Keratinocyte (primary cell): ENCODE data around the gene FAM219B. TPM values are rescaled to one million over a fixed set of nuclear protein-coding genes. Genes with fewer than 3 reads are reported as not detected.

Experiments used
- DNase-seq: peaks from one replicate; pipeline ENCODE4 v3.0.0-alpha.2; 2011; ENCODE audit warnings: low read depth, missing footprints, low spot score
- FAIRE-seq: peaks from 2 replicates; lab custom pipeline; 2011; peaks lifted over from hg19 to GRCh38; lab: Jason Lieb, UNC
- H2AFZ ChIP-seq: 2 replicates; pipeline ENCODE4 v1.6.0; 2012; ENCODE audit warnings: low read length, control low read depth, inconsistent platforms; ENCODE audit not compliant: control insufficient read depth
- H3K27ac ChIP-seq: 2 replicates; pipeline ENCODE4 v1.5.1; 2011; ENCODE audit warnings: low read length; ENCODE audit not compliant: control insufficient read depth, insufficient read depth
- H3K27me3 ChIP-seq: 3 replicates; pipeline ENCODE4 v1.6.0; 2011; ENCODE audit warnings: low read length; ENCODE audit not compliant: control insufficient read depth, insufficient read depth; ENCODE audit errors: extremely low read depth
- H3K36me3 ChIP-seq, 2 experiments: 2 replicates in 1 of 2; 3 replicates in 1 of 2; pipeline ENCODE4 v1.5.1; 2011; ENCODE audit warnings: low read length in 2 of 2, mild to moderate bottlenecking in 1 of 2; ENCODE audit not compliant: control insufficient read depth in 2 of 2, insufficient read depth in 2 of 2; ENCODE audit errors: extremely low read depth in 1 of 2
- H3K4me1 ChIP-seq: 3 replicates; pipeline ENCODE4 v1.5.1; 2011; ENCODE audit warnings: low read length; ENCODE audit not compliant: control insufficient read depth, insufficient read depth; ENCODE audit errors: extremely low read depth
- H3K4me2 ChIP-seq: 3 replicates; pipeline ENCODE4 v1.6.0; 2011; ENCODE audit warnings: low read depth, low read length; ENCODE audit not compliant: control insufficient read depth, insufficient read depth; ENCODE audit errors: extremely low read depth
- H3K4me3 ChIP-seq, 3 experiments: fragments of 200-600 bp in 1 of 3; sonication (generic) in 1 of 3; 2 replicates in 2 of 3; 3 replicates in 1 of 3; pipeline ENCODE4 v1.5.1; 2011 to 2016; ENCODE audit warnings: low read length in 3 of 3, mild to moderate bottlenecking in 3 of 3, control low read depth in 2 of 3, inconsistent platforms in 1 of 3, low read depth in 1 of 3, mixed read lengths in 1 of 3, mixed run types in 1 of 3, moderate library complexity in 1 of 3; ENCODE audit not compliant: control insufficient read depth in 2 of 3, insufficient read depth in 2 of 3; ENCODE audit errors: extremely low read depth in 1 of 3
- H3K79me2 ChIP-seq: 2 replicates; pipeline ENCODE4 v1.6.0; 2012; ENCODE audit warnings: low read length; ENCODE audit not compliant: control insufficient read depth, insufficient read depth
- H3K9ac ChIP-seq: 3 replicates; pipeline ENCODE4 v1.6.0; 2011; ENCODE audit warnings: low read length; ENCODE audit not compliant: control insufficient read depth, insufficient read depth; ENCODE audit errors: extremely low read depth
- H3K9me1 ChIP-seq: 3 replicates; pipeline ENCODE4 v1.6.0; 2011; ENCODE audit warnings: low read length; ENCODE audit not compliant: control insufficient read depth, insufficient read depth; ENCODE audit errors: extremely low read depth
- H3K9me3 ChIP-seq: 2 replicates; pipeline ENCODE4 v1.5.1; 2012; ENCODE audit warnings: low read depth, low read length; ENCODE audit not compliant: control insufficient read depth
- H4K20me1 ChIP-seq: 3 replicates; pipeline ENCODE4 v1.6.0; 2011; ENCODE audit warnings: low read length; ENCODE audit not compliant: control insufficient read depth, insufficient read depth; ENCODE audit errors: extremely low read depth
- CTCF ChIP-seq, 3 experiments: IDR thresholded peaks in 1 of 3; conservative IDR thresholded peaks in 1 of 3; optimal IDR thresholded peaks in 1 of 3; 2 replicates in 2 of 3; 3 replicates in 1 of 3; pipeline versions ENCODE3 to v1.5.1; 2011; ENCODE audit warnings: low read length in 3 of 3, mild to moderate bottlenecking in 3 of 3, moderate library complexity in 2 of 3, control low read depth in 1 of 3, inconsistent platforms in 1 of 3; ENCODE audit not compliant: insufficient read depth in 2 of 3; ENCODE audit errors: extremely low read depth in 1 of 3
- EZH2 ChIP-seq: IDR thresholded peaks from one replicate; pipeline ENCODE4 v1.6.1; 2012; ENCODE audit warnings: inconsistent platforms, mild to moderate bottlenecking, low read length, moderate library complexity
- dilution Hi-C: fragments of 300-500 bp; cut with MboI; formaldehyde crosslinking; loops from one replicate; pipeline ENCODE4 v1.7.0; 2020; ENCODE audit warnings: low sequenced_read_pairs; ENCODE audit not compliant: extremely low pct_ligation_motif_present
- polyA plus RNA-seq, 5 experiments: library from polyadenylated mRNA; depleted of rRNA in 3 of 5; stranded (reverse) in 3 of 5; stranded (forward) in 1 of 5; unstranded in 1 of 5; fragments of >200 nt; gene quantifications; 1 replicate in 1 of 5; 2 replicates in 3 of 5; 3 replicates in 1 of 5; pipeline versions ENCODE4 v1.2.1 to v1.2.3, GENCODE V29; 2011 to 2012; ENCODE audit warnings: missing spikeins in 2 of 5, low read depth in 1 of 5, low replicate concordance in 1 of 5

FAM219B gene
- polyA plus RNA-seq, 1 donor (not counting 4 experiments of a cell fraction or from before 2014, with no cell fraction given): 45.4 TPM

- H3K79me2 ChIP-seq: peaks cover 57% of the 10 kb centered on the region
- H3K9ac ChIP-seq: no peak overlapping the region
- FAIRE-seq: no peak
- no peaks in the 10 kb centered on the region for H3K9me3 ChIP-seq
- no peak overlapping the region for H3K4me2 ChIP-seq
- TF ChIP-seq CTCF (optimal IDR thresholded peaks at IDR 0.05 in 1 of 3, IDR thresholded peaks at IDR 0.05 in 1 of 3, conservative IDR thresholded peaks at IDR 0.05 in 1 of 3; ENCODE audit: extremely low read depth in 1 of 3, insufficient read depth in 2 of 3, low read length in 3 of 3) (no peak), EZH2 (no peak)
- H3K4me1 ChIP-seq: peaks cover 81% of the 10 kb centered on the region
- no peaks in the 10 kb centered on the region for H3K27me3 ChIP-seq
- dilution Hi-C loops: no loop called here
- no peak for DNase-seq
- H2AFZ ChIP-seq: no peak overlapping the region
- H3K27ac ChIP-seq: no peak overlapping the region
- H3K9me1 ChIP-seq: peaks cover 8% of the 10 kb centered on the region
- peaks cover 0 to 3% of the 10 kb centered on the region in 2 experiments for H3K36me3 ChIP-seq
- no peak overlapping the region for H3K4me3 ChIP-seq
- peaks cover 13% of the 10 kb centered on the region for H4K20me1 ChIP-seq
Measured at GRCh38 chr15:74867466-74868038, 39.1 kb downstream of the FAM219B start.

- Histone ChIP-seq H3K79me2 (peaks cover 50% of the 10 kb centered on the region), H2AFZ (no peak overlapping the region), H3K4me2 (peak overlapping the region; percentile 68), H3K36me3 (peaks cover 1 to 3% of the 10 kb centered on the region in 2 experiments), H3K9ac (peak overlapping the region; percentile 28), H3K27me3 (no peaks in the 10 kb centered on the region), H3K9me1 (peaks cover 8% of the 10 kb centered on the region), H3K9me3 (no peaks in the 10 kb centered on the region), H3K4me3 (peak overlapping the region in 1 of 3 experiments; percentile 30), H3K4me1 (peaks cover 74% of the 10 kb centered on the region), H4K20me1 (peaks cover 10% of the 10 kb centered on the region), H3K27ac (peak overlapping the region; percentile 62)
- FAIRE-seq (no peak), DNase-seq (no peak)
- dilution Hi-C loops: no loop called here
- TF ChIP-seq EZH2 (no peak), CTCF (optimal IDR thresholded peaks at IDR 0.05 in 1 of 3, IDR thresholded peaks at IDR 0.05 in 1 of 3, conservative IDR thresholded peaks at IDR 0.05 in 1 of 3; ENCODE audit: extremely low read depth in 1 of 3, insufficient read depth in 2 of 3, low read length in 3 of 3) (no peak)
Measured at GRCh38 chr15:74866090-74866489, 40.6 kb downstream of the FAM219B start.
